ENCODE measurements around the gene COPS7B. TPM values are rescaled to one million over a fixed set of nuclear protein-coding genes. Genes with fewer than 3 reads are reported as not detected.

COPS7B gene
- total RNA-seq, 1 donor, result 23.7 TPM

GRCh38 chr2:231854616-231855125 lies 68.4 kb downstream of the COPS7B start:
- TF ChIP-seq CTCF (IDR thresholded peaks at IDR 0.05; ENCODE audit: insufficient read depth, low read depth, low read length), result no peak
- no peak overlapping the region for H3K4me3 ChIP-seq (ENCODE audit: low read depth, low read length)

GRCh38 chr2:231856959-231857358 lies 70.7 kb downstream of the COPS7B start:
- no peak for DNase-seq (ENCODE audit: low read depth)
- no peak overlapping the region for H3K4me3 ChIP-seq (ENCODE audit: low read depth, low read length)
- no peak for TF ChIP-seq CTCF (IDR thresholded peaks at IDR 0.05; ENCODE audit: insufficient read depth, low read depth, low read length)

More at GRCh38 chr2:231854616-231855125, 68.4 kb downstream of the COPS7B start:
- no peak for DNase-seq (ENCODE audit: low read depth)

Small RNA genes within 50 kb of the gene (small RNA-seq; reads per million reads assigned to genes)
- not detected for gene AC073476.4

Other genes starting within 250 kb of the COPS7B start
- gene TEX44, start 193.6 kb upstream of the COPS7B start, total RNA-seq, result not detected in 2 replicates
- 598 and 694 TPM in 2 replicates for gene PTMA, start 77.9 kb upstream of the COPS7B start, total RNA-seq
- 17.7 and 24.6 TPM in 2 replicates for gene PDE6D, start 5.2 kb upstream of the COPS7B start, total RNA-seq
- not detected in 2 replicates for gene NPPC, start 140.0 kb downstream of the COPS7B start, total RNA-seq
- 26.7 and 30.7 TPM in 2 replicates for gene DIS3L2, start 175.3 kb downstream of the COPS7B start, total RNA-seq